Endothelial cell of umbilical vein (primary cell): ENCODE measurements around the gene DIO1. TPM values are rescaled to one million over a fixed set of nuclear protein-coding genes. Genes with fewer than 3 reads are reported as not detected.
A peak's percentile ranks its signal among the peaks of the same experiment; 100 is the strongest.

Experiments used
- BruUV-seq: library from RNA; stranded (reverse); fragments of 400-500 nt; replicated peaks from 2 replicates; lab custom pipeline; 2021; lab: Mats Ljungman, UMichigan
- CTCF ChIA-PET: fragments of 300-600, 350-600 bp; sonication (Branson Sonifier 250); formaldehyde crosslinking; loops from one replicate; lab custom pipeline; 2021; ENCODE audit warnings: antibody characterized with exemption, inconsistent platforms; lab: Charles Lee
- POLR2A ChIA-PET: fragments of 300-600, 350-600 bp; sonication (Branson Sonifier 250); formaldehyde crosslinking; loops from one replicate; lab custom pipeline; 2021; ENCODE audit warnings: antibody characterized with exemption, inconsistent platforms; lab: Charles Lee
- DNase-seq: peaks from one replicate; pipeline ENCODE4 v3.0.0-alpha.2; 2011; ENCODE audit warnings: low read depth, low spot score
- FAIRE-seq: peaks from 2 replicates; lab custom pipeline; 2011; peaks lifted over from hg19 to GRCh38; lab: Jason Lieb, UNC
- H2AFZ ChIP-seq: 2 replicates; pipeline ENCODE4 v1.6.0; 2012; ENCODE audit warnings: low read depth, low read length, control low read depth, inconsistent platforms
- H3K27ac ChIP-seq: 2 replicates; pipeline ENCODE4 v1.5.1; 2011; ENCODE audit warnings: low read depth, mild to moderate bottlenecking, control low read depth, low read length, moderate library complexity; ENCODE audit not compliant: insufficient read depth
- H3K27me3 ChIP-seq, 2 experiments: 2 replicates each; pipeline versions ENCODE4 v1.6.0 to v1.6.1; 2011; ENCODE audit warnings: low read length in 2 of 2, mixed read lengths in 1 of 2; ENCODE audit not compliant: control insufficient read depth in 2 of 2, insufficient read depth in 2 of 2
- H3K36me3 ChIP-seq, 2 experiments: 2 replicates in 1 of 2; 3 replicates in 1 of 2; pipeline ENCODE4 v1.5.1; 2011; ENCODE audit warnings: low read length in 2 of 2, mild to moderate bottlenecking in 1 of 2, moderate library complexity in 1 of 2; ENCODE audit not compliant: control insufficient read depth in 2 of 2, insufficient read depth in 2 of 2; ENCODE audit errors: extremely low read depth in 1 of 2
- H3K4me1 ChIP-seq: 3 replicates; pipeline ENCODE4 v1.5.1; 2011; ENCODE audit warnings: mild to moderate bottlenecking, low read length; ENCODE audit not compliant: control insufficient read depth, insufficient read depth; ENCODE audit errors: extremely low read depth
- H3K4me2 ChIP-seq: 2 replicates; pipeline ENCODE4 v1.6.1; 2011; ENCODE audit warnings: low read length, control low read depth, mixed read lengths; ENCODE audit not compliant: insufficient read depth
- H3K4me3 ChIP-seq, 3 experiments: fragments of 200-600 bp in 1 of 3; sonication (generic), shearing (Covaris generic) in 1 of 3; replicated peaks in 1 of 3; 2 replicates each; pipeline ENCODE4 v1.5.1; 2011 to 2016; ENCODE audit warnings: control low read depth in 3 of 3, low read length in 3 of 3, mild to moderate bottlenecking in 2 of 3, inconsistent platforms in 1 of 3, low read depth in 1 of 3, moderate library complexity in 1 of 3; ENCODE audit not compliant: insufficient read depth in 1 of 3
- H3K79me2 ChIP-seq: 2 replicates; pipeline ENCODE4 v1.6.0; 2012; ENCODE audit warnings: low read length, inconsistent platforms; ENCODE audit not compliant: control insufficient read depth, insufficient read depth
- H3K9ac ChIP-seq: replicated peaks from 2 replicates; pipeline ENCODE3; 2011; ENCODE audit warnings: low read length, control low read depth; ENCODE audit not compliant: insufficient read depth; ENCODE audit errors: extremely low read depth
- H3K9me1 ChIP-seq: replicated peaks from 3 replicates; pipeline ENCODE4 v1.6.0; 2011; ENCODE audit warnings: mild to moderate bottlenecking, low read length; ENCODE audit not compliant: control insufficient read depth, insufficient read depth; ENCODE audit errors: extremely low read depth
- H3K9me3 ChIP-seq: replicated peaks from 2 replicates; pipeline ENCODE4 v1.5.1; 2012; ENCODE audit warnings: low read length, inconsistent platforms; ENCODE audit not compliant: control insufficient read depth, insufficient read depth
- H4K20me1 ChIP-seq: replicated peaks from 2 replicates; pipeline ENCODE3; 2011; ENCODE audit warnings: mild to moderate bottlenecking, low read length; ENCODE audit not compliant: control insufficient read depth, insufficient read depth; ENCODE audit errors: extremely low read depth
- FOS ChIP-seq: IDR thresholded peaks from 2 replicates; pipeline ENCODE4 v1.6.1; 2011; ENCODE audit warnings: mild to moderate bottlenecking, low read length, moderate library complexity, borderline replicate concordance; ENCODE audit not compliant: insufficient read depth
- GATA2 ChIP-seq: IDR thresholded peaks from 2 replicates; pipeline ENCODE4 v1.7.0; 2011; ENCODE audit warnings: low read depth, mild to moderate bottlenecking, moderate library complexity, mixed read lengths, low read length; ENCODE audit not compliant: insufficient read length, insufficient read depth
- JUN ChIP-seq: IDR thresholded peaks from 2 replicates; pipeline ENCODE4 v1.6.1; 2011; ENCODE audit warnings: borderline replicate concordance, low read depth; ENCODE audit not compliant: insufficient read length, insufficient read depth
- MYC ChIP-seq: IDR thresholded peaks from one replicate; pipeline ENCODE4 v1.6.1; 2011; ENCODE audit warnings: mild to moderate bottlenecking, low read depth, low read length
- POLR2A ChIP-seq: IDR thresholded peaks from 2 replicates; pipeline ENCODE4 v1.6.1; 2012; ENCODE audit warnings: low read depth, mild to moderate bottlenecking, control low read depth, low read length
- dilution Hi-C: fragments of 300-500 bp; cut with MboI; formaldehyde crosslinking; loops from one replicate; pipeline ENCODE4 v1.15.0; 2019; ENCODE audit warnings: low sequenced_read_pairs; ENCODE audit not compliant: extremely low pct_ligation_motif_present
- intact Hi-C: fragments of 100-400 bp; cut with micrococcal nuclease; formaldehyde crosslinking; loops from one replicate; pipeline ENCODE4 v1.10.0; 2022
- polyA plus RNA-seq, 4 experiments: library from polyadenylated mRNA; depleted of rRNA in 3 of 4; stranded (reverse) in 3 of 4; unstranded in 1 of 4; fragments of >200 nt; gene quantifications; 2 replicates each; pipeline versions ENCODE4 v1.2.1 to v1.2.3, GENCODE V29; 2011 to 2012; ENCODE audit warnings: missing spikeins in 1 of 4
- total RNA-seq: library from RNA; stranded (reverse); gene quantifications from 2 replicates; pipeline ENCODE4 v1.2.3, GENCODE V29; 2021
- TF ChIP-seq, protein P1 (sequence below): IDR thresholded peaks from 2 replicates; pipeline ENCODE4 v1.6.1; 2011; ENCODE audit not compliant: insufficient read depth, insufficient read length
- TF ChIP-seq, protein P2 (sequence below), 2 donors: IDR thresholded peaks; 1 replicate in 1 of 2; 2 replicates in 1 of 2; pipeline ENCODE4 v1.5.1; 2011; ENCODE audit warnings: low read length in 2 of 2, mild to moderate bottlenecking in 2 of 2, moderate library complexity in 2 of 2, control low read depth in 1 of 2, inconsistent platforms in 1 of 2, low read depth in 1 of 2; ENCODE audit not compliant: insufficient read depth in 1 of 2; ENCODE audit errors: extremely low read depth in 1 of 2

Gene DIO1
- total and polyA plus RNA-seq, 2 donors (not counting 3 experiments of a cell fraction or from before 2014, with no cell fraction given): not detected

GRCh38 chr1:53948291-53948690 lies 54.3 kb downstream of the DIO1 start:
- Histone ChIP-seq H3K27ac (no peak overlapping the region), H3K79me2 (peaks cover 36% of the 10 kb centered on the region), H3K9me1 (no peaks in the 10 kb centered on the region), H3K4me1 (peaks cover 20% of the 10 kb centered on the region), H2AFZ (no peak overlapping the region), H3K27me3 (no peaks in the 10 kb centered on the region), H3K4me3 (no peak overlapping the region), H3K9me3 (no peaks in the 10 kb centered on the region), H3K36me3 (peaks cover 4 to 11% of the 10 kb centered on the region in 2 experiments), H4K20me1 (no peaks in the 10 kb centered on the region), H3K9ac (no peak overlapping the region), H3K4me2 (no peak overlapping the region)
- BruUV-seq: no TSS peak
- TF ChIP-seq, protein P1, sequence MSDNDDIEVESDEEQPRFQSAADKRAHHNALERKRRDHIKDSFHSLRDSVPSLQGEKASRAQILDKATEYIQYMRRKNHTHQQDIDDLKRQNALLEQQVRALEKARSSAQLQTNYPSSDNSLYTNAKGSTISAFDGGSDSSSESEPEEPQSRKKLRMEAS: no peak
- TF ChIP-seq GATA2: no peak
- no peak for TF ChIP-seq FOS
- TF ChIP-seq POLR2A: no peak
- TF ChIP-seq MYC: no peak
- FAIRE-seq (no peak), DNase-seq (no peak)
- CTCF ChIA-PET: interaction anchor here (0.6 to 7.6 kb wide), 11 partner anchors 8 to 463 kb away, joined by 3 to 81 read pairs (median 3); no protein-coding TSS in a partner anchor
- POLR2A ChIA-PET: no interaction called here
- dilution Hi-C loops (no loop called here), intact Hi-C loops (no loop called here)

GRCh38 chr1:53949023-53949990 lies 55.3 kb downstream of the DIO1 start:
- CTCF ChIA-PET: interaction anchor here (0.6 to 7.6 kb wide), 6 partner anchors 10 to 102 kb away, joined by 3 to 81 read pairs (median 4); no protein-coding TSS in a partner anchor

More at GRCh38 chr1:53949023-53949990, 55.3 kb downstream of the DIO1 start:
- Histone ChIP-seq H3K79me2 (peaks cover 36% of the 10 kb centered on the region), H3K4me1 (peaks cover 20% of the 10 kb centered on the region), H4K20me1 (no peaks in the 10 kb centered on the region), H3K9ac (no peak overlapping the region), H3K9me1 (no peaks in the 10 kb centered on the region), H3K4me2 (no peak overlapping the region), H3K36me3 (peaks cover 7 to 11% of the 10 kb centered on the region in 2 experiments), H3K27me3 (no peaks in the 10 kb centered on the region), H2AFZ (no peak overlapping the region), H3K9me3 (no peaks in the 10 kb centered on the region), H3K27ac (no peak overlapping the region), H3K4me3 (no peak overlapping the region)
- FAIRE-seq: peak; percentile 78
- POLR2A ChIA-PET: no interaction called here
- DNase-seq: peak; percentile 33
- BruUV-seq: no TSS peak
- TF ChIP-seq, protein P2, sequence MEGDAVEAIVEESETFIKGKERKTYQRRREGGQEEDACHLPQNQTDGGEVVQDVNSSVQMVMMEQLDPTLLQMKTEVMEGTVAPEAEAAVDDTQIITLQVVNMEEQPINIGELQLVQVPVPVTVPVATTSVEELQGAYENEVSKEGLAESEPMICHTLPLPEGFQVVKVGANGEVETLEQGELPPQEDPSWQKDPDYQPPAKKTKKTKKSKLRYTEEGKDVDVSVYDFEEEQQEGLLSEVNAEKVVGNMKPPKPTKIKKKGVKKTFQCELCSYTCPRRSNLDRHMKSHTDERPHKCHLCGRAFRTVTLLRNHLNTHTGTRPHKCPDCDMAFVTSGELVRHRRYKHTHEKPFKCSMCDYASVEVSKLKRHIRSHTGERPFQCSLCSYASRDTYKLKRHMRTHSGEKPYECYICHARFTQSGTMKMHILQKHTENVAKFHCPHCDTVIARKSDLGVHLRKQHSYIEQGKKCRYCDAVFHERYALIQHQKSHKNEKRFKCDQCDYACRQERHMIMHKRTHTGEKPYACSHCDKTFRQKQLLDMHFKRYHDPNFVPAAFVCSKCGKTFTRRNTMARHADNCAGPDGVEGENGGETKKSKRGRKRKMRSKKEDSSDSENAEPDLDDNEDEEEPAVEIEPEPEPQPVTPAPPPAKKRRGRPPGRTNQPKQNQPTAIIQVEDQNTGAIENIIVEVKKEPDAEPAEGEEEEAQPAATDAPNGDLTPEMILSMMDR (IDR thresholded peaks at IDR 0.05; ENCODE audit: extremely low read depth in 1 of 2, insufficient read depth in 1 of 2, low read depth in 1 of 2, low read length in 2 of 2): peak; percentile 44 to 66
- no peak for TF ChIP-seq POLR2A
- TF ChIP-seq GATA2: no peak
- no peak for TF ChIP-seq JUN
- TF ChIP-seq MYC: no peak
- intact Hi-C loops (loop anchor here (1.0 kb wide), 2 partner anchors 71 to 88 kb away; no protein-coding TSS in a partner anchor), dilution Hi-C loops (no loop called here)
